SK-N-SH (cell line): ENCODE results near the gene DDX4.

Source experiments
- FOXM1 ChIP-seq: IDR thresholded peaks from 2 replicates; pipeline ENCODE4 v1.4.0; 2012; ENCODE audit warnings: low read depth, mild to moderate bottlenecking
- JUND ChIP-seq: IDR thresholded peaks from 2 replicates; pipeline ENCODE4 v1.4.0; 2012
- NRF1 ChIP-seq: IDR thresholded peaks from 2 replicates; pipeline ENCODE4 v1.6.1; 2012; ENCODE audit warnings: low read depth, mild to moderate bottlenecking, low read length
- POLR2AphosphoS5 ChIP-seq: IDR thresholded peaks from 2 replicates; pipeline ENCODE4 v1.6.1; 2012; ENCODE audit warnings: low read depth, low read length
- TF ChIP-seq, protein P1 (sequence below): IDR thresholded peaks from 2 replicates; pipeline ENCODE4 v1.4.0; 2012; ENCODE audit warnings: low read depth
- TF ChIP-seq, protein P2 (sequence below): fragments of 200-600 bp; sonication (generic); IDR thresholded peaks from 2 replicates; pipeline ENCODE4 v1.6.1; 2017; ENCODE audit warnings: antibody characterized with exemption, mild to moderate bottlenecking, moderate library complexity

DNA sequence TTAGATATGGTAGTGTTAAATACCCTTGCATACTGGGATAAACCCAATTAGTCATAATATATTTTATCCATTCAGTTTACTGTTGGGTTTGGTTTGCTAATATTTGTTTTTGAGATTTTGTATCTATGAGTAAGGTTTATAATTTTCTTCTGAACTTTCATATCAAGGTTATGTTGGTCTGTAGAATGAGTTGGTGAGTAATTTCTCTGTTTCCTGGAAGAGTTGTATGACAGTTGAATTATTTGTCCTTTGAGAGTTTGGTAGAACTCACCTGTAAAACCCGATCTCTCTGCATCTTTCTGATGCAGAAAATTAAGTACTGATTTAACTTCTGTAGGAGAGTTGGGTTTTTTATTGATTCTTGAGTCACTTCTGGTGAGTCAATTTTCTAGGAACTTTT lies 20.4 kb downstream of the DDX4 start:
- TF ChIP-seq POLR2AphosphoS5 (no peak), JUND (no peak), FOXM1 (no peak), NRF1 (no peak)
- TF ChIP-seq, protein P1, sequence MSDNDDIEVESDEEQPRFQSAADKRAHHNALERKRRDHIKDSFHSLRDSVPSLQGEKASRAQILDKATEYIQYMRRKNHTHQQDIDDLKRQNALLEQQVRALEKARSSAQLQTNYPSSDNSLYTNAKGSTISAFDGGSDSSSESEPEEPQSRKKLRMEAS, result no peak
- TF ChIP-seq, protein P2, sequence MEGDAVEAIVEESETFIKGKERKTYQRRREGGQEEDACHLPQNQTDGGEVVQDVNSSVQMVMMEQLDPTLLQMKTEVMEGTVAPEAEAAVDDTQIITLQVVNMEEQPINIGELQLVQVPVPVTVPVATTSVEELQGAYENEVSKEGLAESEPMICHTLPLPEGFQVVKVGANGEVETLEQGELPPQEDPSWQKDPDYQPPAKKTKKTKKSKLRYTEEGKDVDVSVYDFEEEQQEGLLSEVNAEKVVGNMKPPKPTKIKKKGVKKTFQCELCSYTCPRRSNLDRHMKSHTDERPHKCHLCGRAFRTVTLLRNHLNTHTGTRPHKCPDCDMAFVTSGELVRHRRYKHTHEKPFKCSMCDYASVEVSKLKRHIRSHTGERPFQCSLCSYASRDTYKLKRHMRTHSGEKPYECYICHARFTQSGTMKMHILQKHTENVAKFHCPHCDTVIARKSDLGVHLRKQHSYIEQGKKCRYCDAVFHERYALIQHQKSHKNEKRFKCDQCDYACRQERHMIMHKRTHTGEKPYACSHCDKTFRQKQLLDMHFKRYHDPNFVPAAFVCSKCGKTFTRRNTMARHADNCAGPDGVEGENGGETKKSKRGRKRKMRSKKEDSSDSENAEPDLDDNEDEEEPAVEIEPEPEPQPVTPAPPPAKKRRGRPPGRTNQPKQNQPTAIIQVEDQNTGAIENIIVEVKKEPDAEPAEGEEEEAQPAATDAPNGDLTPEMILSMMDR, result no peak
